ENCODE measurements around the gene PRKAB2.
"Not testable (repeated sequence)": the region's sequence is repeated elsewhere in the genome, so short reads cannot be mapped to it uniquely, and the experiment has no call there.

The PRKAB2 gene

DNA sequence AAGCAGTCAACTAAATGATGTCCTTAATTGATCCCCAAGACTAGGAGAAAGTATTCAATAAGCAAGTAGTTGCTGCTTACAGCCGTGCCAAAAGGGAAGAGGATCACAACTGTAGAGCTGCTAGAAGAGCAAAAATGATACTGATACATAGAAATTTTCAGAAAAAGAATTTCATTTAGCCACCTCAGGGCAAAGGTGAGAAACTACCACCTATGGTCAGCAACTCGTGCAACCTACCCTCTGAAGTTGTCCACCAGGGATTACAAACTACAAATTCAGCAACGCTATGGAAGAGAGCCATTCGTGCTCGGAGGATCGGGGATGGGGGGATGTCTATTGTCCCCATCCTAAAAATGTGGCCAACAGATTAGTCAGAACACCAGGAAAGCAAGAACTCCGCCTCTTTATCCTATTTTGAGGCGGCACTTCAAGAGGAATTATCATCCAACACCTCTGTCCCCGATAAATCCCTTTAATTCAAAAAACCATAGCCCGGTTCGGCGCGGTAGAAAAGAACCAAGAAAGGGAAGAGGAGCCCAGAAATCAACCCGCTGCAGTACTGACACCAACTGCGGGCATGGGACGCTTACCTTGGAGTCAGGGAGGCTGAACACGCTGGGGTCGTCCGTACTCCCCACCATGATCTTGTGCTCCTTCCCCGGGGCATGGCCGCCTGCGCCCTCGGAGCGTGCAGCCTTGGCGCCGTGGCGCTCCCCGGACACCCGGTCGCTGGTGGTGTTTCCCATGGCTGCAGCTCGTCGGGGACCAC, 687 bp downstream of the PRKAB2 start:
- no peak for FAIRE-seq

DNA sequence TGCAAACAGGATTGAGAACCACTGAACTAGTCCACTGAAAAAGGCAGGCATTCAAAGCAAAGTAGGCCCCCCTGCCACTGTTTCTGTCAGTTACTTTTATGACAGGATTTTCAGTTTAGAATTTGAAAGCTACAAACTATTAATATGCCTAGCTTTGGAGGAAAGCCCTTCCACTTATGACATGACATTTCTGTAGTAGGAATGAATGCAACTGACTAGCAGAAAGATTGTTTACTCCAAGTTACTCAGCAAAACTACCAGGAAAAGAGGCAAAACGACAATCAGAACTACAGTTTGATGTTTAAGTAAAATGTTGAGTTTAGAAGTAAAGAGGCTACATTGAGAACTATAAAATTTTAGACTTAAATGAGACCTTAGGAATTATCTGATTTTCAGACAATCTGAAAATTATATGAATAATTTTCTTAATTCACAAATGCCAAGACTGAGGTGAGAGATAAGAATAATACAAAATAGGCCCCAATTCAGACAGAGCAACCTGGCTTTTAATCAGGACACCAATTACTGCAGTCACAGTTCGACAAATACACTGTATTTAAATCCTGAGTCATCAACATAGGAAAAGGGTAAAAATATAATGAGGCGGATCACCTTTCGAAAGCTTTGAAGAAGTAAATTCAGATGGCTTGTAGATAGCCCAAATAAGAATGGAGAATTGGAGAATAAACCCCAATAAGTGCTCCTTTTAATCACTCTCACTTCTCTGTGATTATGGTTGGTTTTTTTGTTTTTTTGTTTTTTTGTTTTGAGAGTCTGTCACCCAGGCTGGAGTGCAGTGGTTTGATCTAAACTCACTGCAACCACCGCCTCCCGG, 2.2 kb downstream of the PRKAB2 start:
- no peak for FAIRE-seq

DNA sequence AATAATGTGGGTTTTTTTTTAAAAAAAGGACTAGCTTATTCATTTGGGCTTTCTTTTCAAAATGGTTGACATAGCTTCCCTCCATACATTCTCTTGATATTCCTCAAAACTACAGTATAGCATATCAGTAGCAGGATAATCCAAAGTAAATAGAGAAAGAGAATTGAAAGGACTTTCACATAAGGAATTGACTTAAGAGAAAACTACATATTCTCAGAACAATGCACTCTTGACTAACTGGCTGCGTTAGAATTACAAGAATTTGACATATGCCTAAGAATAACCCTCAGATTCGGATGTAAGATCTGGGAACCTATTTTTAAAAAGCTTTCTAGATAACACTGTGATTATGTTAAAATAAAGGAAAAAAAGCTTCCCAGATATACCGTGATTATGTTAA, 3.1 kb downstream of the PRKAB2 start:
- FAIRE-seq, result no peak

DNA sequence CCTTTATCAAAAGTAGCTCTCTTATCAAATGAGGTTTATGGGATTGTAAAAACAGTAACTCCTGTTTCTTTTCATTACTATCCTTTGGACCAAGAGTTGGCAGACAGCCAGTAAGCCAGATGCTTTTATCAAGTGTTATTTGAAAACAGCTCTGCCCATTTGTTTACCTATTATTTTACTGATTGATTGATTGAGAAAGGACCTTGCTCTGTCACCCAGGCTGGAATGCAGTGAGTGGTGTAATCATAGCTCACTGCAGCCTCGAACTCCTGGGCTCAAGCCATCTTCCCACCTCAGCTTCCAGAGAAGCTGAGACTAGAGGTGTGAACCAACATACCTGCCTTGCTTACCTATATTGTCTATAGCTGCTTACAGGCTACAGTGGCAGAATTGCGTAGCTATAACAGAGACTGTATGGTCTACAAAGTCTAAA, 3.6 kb downstream of the PRKAB2 start:
- no peak for FAIRE-seq

DNA sequence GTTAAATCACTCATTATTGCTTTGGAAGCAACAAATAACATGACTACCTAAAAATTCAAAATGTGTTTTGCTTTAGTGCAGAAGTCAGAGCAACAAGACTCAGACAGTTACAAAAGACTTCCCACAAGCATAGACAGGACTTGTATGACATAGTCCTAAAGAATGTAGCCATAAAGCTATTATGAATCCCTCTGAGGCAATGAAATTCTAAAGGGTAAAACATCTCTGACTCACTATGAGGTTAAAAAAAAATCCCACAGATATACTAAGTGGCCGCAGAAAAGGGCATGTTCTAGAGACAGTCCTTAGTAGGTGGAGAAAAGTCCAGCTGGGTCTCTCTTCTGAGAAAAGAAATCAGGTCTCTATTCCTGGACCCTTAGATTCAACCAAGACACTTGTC, 4.9 kb downstream of the PRKAB2 start:
- no peak for FAIRE-seq

DNA sequence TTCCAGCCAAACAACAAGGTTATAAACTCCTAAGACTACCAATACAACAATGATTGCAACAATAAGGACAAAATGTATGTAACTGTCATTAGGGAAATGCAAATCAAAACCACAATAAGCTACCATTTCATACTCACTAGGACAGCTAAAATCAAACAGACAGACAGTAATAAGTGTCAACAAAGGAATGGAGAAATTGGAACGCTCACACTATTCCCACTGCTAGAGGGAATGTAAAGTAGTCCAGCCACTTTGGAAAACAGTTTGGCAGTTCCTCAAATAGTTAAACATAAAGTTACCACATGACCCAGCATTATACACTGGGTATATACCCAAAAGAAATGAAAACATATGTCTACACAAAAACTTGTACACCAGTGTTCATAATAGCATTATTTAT, 9.3 kb downstream of the PRKAB2 start:
- no peak for FAIRE-seq

DNA sequence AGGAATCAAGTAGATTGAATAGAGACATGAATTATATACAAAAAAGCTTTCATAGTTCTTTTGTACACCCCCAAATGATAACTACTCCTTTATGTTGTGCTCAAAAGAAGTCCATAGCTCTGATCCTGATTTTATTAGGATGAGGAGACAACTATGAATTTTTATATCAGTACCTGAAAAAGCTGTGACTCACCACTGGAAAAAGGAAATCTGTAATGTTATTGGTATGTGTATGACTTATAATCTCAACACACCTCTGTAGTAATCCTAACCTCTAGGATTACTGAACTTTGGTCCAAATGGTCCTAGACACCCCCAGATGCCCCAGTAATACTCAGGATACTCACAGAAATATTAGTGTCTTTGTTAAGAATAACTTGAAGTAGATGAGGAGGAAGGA, 10.2 kb downstream of the PRKAB2 start:
- FAIRE-seq, result no peak

DNA sequence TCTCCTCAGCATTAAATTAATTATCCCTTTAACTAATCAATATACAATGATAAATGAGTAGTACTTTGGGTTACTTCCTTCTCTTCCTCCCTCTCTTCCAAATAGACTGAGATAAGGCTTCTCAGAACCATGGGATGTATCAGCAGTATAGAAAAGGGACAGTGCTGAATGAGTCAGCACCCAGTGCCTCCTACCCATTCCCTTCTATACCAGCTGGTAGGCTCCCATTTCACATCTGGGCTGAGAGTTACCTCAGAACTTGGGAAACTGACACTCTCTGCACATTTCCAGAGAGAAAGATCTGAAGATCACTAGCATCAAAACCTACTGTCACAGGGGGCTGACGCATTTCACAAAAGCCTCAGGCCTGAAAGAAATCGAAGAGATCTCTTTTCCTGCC, 15.2 kb downstream of the PRKAB2 start:
- not testable (repeated sequence) for FAIRE-seq

DNA sequence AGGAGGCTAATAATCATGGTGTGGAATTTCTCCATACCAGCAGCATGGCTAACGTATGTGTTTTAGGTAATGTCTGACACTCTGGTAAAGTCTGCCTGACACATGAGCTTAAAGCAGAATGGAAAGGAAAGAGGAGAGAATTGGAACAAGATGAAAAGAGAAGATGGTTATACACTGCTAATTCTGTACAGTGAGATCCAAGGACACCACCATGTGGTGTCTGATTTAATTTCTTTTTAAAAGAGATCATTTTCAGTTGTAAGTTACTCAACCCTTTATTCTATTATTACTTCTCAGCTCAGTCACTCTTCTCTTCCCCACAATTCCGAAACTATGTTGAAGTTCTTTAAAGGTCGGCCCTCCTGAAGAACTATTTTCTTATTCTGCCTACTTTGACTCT, 15.6 kb downstream of the PRKAB2 start:
- FAIRE-seq, result no peak

DNA sequence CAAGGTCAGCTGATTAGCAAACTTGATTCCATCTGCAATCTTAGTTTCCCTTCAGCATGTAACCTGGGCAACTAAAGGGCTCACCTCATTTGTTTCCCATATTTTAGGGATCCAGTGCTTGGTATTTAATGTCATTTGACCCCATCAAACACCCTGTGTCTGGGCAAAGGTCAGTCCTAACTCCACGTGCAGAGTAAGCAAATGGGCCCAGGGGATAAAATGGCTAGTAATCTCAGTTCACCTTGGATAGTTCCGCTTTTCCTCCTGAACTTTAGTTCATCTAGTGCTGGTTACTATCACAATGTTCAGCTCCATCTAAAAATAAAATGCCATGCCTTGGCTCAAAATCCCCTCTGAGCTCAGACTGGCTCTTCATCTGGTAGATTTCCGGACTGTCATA, 19.5 kb downstream of the PRKAB2 start:
- no peak for FAIRE-seq

DNA sequence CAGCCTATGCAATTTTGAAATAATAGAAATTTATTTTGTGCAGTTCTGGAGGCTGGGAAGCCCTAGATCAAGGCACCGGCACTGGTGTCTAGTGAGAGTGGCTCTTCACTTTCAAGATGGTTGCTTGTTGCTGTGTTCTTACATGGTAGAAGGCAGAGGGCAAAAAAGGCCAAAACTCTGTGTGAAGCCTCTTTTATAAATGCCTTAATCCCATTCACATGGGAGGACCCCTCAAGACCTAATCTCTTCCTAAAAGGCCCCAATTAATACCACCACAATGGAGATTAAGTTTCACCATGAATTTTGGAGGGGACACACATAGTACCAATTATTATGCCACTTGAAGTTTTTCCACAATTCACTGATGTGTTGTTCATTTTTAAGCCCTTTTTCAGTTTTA, 21.0 kb downstream of the PRKAB2 start:
- no peak for FAIRE-seq

DNA sequence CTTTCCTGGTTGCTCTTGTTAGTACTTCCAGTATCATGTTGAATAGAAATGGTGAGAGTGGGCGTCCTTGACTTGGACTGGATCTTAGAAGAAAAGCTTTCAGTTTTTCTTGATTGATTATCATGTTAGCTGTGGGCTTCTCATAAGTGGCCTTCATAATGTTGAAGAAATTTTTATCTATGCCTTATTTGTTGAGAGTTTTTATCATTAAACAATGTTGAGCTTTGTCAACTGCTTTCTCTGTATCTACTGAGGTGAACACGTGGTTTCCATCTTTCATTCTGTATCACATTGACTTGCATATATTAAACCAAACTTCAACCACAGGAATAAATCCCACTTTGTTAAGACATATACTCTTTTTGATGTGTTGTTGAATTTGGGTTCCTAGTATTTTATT, 29.4 kb downstream of the PRKAB2 start:
- no peak for FAIRE-seq

DNA sequence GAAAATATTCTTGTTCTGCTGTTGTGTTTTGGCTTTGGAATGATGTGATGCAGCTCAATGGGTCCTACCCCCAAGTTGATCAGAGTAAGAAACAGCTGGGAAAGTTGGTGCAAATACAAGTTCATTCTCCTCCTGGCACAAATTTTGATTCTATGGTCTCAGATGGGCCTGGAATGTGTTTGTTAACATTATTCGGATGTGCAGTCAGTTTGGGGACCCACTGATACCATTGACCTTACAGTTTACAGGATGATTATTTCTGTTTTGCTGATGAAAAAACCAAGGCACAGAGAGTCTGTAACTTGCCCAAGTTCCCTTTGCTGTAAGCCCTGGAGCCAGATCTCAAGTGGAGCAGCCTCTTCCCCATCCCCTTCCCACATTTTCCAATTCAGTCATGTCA, 41.5 kb downstream of the PRKAB2 start:
- FAIRE-seq, result not testable (repeated sequence)

DNA sequence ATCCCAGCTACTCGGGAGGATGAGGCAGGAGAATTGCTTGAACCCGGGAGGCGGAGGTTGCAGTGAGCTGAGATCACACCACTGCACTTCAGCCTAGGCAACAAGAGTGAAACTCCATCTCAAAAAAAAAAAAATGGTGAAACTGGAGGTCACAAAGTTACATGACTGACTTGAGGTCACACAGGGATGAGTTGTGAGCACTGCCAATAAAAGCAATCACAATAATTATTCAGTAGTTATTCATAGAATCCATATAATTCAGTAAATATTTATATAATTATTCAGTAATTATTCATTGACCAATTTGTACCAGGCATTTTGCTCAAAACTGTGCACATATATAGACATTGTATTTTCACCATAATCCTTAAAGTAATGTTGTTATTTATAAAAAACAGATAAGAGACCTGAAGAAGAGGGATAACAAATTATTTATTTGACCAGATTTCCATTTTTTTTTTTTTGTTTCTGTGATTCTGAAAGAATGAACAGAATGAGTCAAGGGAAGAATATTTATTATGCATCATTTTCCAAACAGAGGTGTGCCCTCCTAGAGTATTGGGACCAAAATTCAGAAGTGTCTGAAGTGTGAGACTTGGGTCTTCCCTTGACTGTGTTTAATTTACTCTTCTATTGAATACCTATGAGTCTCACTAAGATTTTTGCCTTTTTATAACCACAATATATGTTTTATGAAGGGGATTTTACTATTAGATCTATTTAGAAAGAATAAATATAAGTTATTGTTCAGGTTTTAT, 43.0 kb downstream of the PRKAB2 start:
- FAIRE-seq, result no peak

DNA sequence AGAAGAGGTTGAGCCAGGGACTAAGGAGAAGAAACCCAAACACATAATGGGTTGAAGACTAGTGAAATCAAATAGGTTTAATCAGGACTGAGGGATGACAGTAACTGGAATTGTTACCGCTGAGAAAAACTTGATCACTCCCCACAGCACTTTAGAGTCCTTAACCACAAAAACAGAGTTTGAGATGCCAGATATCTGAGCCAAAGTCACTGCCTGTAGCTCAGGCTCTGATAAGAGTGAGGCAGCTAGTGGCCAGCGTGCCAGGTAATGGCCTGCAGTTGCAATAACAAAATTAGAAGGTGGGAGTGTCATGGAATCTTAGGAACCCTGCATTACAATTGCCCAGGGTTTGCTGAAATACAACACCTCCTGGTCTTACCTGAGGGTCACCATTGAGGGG, 48.0 kb downstream of the PRKAB2 start:
- FAIRE-seq, result no peak

DNA sequence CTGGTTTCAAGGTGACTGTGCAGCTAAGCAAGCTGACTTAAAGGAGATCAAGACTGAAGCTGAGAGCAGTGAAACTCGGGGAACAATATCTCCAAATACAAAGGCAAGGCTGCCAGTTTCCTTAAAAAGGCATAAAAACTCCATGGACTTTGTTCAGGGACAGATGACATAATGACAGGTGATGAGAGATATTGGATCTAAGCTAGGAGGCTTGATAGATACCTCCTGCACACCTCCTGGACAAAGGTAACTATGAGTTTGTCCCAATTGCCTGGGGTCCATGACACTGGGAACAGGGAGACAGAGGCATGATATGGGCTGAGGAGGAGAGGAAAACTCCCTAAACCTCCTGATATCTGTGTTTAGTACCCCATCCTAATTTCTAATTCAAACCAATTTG, 55.2 kb downstream of the PRKAB2 start:
- no peak for FAIRE-seq

DNA sequence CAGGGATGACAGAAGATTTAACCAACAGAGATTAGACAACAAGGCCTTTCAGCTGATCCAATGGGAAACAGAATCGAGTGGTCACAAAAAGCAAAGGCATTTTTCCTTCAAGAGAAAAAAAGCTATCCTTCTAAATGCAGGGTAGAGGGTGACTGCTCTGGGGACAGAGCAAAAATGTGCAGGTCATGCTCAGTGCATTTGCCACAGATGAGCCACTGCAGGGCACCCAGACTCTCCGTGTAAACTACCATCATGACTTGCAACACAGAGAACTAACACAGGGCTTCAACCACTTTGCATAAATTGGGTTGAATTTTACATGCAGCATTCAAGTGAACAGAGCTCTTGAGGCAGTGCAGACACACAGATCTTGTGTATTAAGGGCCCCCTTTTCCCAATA, 56.8 kb downstream of the PRKAB2 start:
- FAIRE-seq, result no peak

DNA sequence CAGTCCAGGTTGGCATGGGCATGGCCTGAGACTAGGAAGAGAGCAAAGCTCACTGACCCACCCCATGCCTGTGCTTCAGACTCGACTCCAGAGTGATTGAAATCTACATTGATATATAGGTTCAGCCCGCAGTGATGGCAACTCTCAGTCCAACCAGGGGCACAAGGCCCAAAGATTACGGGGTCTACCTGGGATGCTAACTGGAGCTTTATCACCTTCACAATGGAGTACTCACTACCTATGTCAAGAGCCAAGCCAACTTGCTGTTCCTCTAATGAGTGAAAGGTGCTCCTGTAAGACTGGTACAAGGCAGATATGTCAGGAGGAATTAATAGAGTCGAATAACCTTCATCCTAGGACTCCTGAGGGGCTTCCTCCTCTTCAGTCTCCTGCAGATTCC, 57.2 kb downstream of the PRKAB2 start:
- not testable (repeated sequence) for FAIRE-seq

DNA sequence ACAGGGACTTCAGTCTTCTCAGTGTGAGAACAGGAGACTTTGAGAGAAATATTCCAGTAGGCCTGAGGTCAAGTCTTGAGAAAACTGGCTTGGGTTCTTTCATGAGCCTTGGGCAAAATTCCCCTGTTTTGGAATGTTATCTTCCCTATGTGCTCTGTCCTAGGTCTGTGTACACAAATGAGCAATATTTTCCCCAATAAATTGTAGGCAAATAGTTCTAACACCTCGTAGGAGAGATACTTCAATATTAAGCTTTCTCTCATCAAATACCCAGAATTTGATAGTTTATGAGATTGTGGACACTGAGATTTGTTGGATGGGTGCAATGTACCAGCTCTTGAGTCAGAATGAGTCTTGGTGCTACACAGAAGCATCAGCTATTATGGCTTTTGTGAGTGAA, 57.9 kb downstream of the PRKAB2 start:
- not testable (repeated sequence) for FAIRE-seq

DNA sequence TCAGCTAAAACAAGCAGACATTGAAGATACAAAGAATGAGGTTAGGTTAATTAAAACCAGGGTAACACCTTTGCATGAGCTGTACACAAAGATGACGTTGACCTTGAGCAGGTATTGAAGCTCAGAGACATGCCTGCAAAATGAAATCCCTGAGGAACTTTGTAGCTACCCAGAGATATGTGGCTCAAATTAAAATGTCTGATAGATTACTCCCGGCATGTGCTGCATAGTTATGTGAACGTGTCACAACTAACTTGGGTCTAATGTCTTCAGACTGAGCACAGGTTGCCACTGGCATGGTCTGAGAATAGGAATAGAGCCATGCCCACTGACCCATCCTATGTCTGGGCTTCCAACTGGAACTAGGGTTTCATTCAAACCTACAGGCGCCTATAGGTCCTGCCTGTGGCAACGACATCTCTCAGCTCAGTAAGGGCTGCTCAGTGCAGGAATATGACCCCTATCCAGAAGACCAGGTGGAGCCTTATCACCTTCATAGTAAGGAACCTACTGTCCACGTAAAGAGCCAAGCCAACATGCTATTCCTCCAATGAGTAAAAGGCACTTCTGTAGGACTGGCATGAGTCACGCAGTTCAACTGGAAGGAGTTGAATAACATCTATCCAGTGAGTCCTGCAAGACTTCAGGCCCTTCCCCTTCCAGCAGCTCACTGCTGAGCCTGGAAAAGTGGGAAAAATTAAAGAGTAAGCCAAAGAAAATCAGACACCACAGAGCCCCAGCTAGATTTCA, 60.7 kb downstream of the PRKAB2 start:
- FAIRE-seq, result no peak

DNA sequence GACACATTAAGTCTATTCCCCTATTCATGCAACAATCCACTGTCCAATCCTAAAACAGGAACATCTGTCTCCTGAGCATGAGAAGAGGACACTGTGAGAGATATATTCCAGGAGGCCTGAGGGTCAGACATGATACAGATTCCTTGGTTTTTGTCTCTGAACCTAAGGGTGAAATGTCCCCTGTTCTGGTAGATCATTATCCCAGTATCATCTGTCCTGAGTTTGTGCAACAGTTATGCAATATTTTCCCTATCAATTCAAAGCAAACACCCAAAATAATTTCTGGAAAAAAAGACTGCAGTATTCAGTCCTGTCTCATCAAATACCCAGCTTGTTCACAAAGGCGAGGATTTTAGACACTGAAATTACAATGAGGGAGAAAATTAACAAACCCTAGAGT, 61.4 kb downstream of the PRKAB2 start:
- no peak for FAIRE-seq

DNA sequence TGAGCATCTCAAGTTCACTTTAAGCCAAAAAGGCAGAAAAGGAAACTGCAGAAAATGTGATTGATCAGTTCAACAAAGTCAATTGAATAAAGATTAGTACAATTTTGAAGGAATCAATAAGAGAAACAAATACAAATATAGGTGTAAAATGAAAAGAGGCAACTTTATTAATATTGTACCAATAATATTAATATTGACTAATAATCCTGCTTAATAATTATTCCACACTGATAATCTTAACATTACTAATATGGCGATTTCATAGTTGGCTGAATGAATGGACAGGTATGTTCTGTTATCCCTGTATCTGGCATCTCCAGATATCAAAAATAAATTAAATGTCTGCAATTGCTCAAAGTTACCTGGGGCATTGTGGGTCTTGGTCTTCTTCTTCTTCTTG, 61.8 kb downstream of the PRKAB2 start:
- no peak for FAIRE-seq

DNA sequence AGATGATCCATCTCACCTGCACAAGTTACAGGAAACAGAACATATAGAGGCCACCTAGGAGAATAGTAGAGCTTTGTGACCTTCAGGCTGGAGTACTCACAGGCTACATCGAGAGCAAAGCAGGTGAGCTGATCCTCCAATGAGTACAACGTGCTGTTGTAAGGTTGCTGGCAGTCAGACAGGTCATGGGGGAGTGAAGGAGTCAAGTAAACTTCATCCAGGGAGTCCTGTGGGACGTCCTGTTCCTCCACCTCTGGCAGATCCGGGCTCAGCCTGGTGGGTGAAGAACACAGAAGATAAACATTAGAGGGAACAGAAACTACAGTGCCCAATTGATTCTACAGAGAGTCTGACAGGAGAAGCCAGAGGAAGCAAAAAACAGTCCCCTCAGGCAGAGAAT, 62.5 kb downstream of the PRKAB2 start:
- FAIRE-seq, result no peak
